HCT116 (cell line): ENCODE measurements around the gene AVEN. TPM values are rescaled to one million over a fixed set of nuclear protein-coding genes. Genes with fewer than 3 reads are reported as not detected.

ENCODE experiments used
- ATAC-seq: fragments of 200-7000 bp; cut with Tn5 transposase; 2 replicates; pipeline ENCODE4 v1.9.1; 2020; ENCODE audit warnings: mild to moderate bottlenecking, moderate library complexity
- BruUV-seq: library from RNA; stranded (reverse); fragments of 400-500 nt; replicated peaks from 2 replicates; lab custom pipeline; 2021; lab: Mats Ljungman, UMichigan
- CTCF ChIA-PET: fragments of 300-600 bp; sonication (Branson Sonifier 250); formaldehyde crosslinking; loops from one replicate; lab custom pipeline; 2021; ENCODE audit warnings: antibody characterized with exemption; lab: Charles Lee
- POLR2A ChIA-PET: fragments of 300-600, 350-600 bp; sonication (Branson Sonifier 250); formaldehyde crosslinking; loops from one replicate; lab custom pipeline; 2021; ENCODE audit warnings: antibody characterized with exemption; lab: Charles Lee
- RAD21 ChIA-PET, 2 experiments: fragments of 300-600 bp; sonication (Branson Sonifier 250); formaldehyde crosslinking; loops; one replicate each; lab custom pipeline; 2023; ENCODE audit warnings: low total read pairs in 2 of 2; ENCODE audit not compliant: uncharacterized antibody in 2 of 2, unreplicated experiment in 2 of 2, low non-redundant PET in 1 of 2; lab: Charles Lee
- DNase-seq: peaks from one replicate; pipeline ENCODE4 v3.0.0-alpha.2; 2010; ENCODE audit warnings: low read depth, low spot score
- H2AFZ ChIP-seq: fragments of 200-600 bp; shearing (Covaris generic), sonication (generic); 2 replicates; pipeline ENCODE4 v1.6.1; 2017; ENCODE audit warnings: low read depth, mixed run types, mixed read lengths, antibody characterized with exemption, low read length; ENCODE audit not compliant: poor library complexity, severe bottlenecking
- H3K27ac ChIP-seq: 2 replicates; pipeline ENCODE4 v1.5.1; 2012; ENCODE audit warnings: low read depth, low read length
- H3K27me3 ChIP-seq: fragments of 200-600 bp; sonication (generic); 2 replicates; pipeline ENCODE4 v1.6.1; 2016; ENCODE audit warnings: mixed run types, low read length, mixed read lengths; ENCODE audit not compliant: insufficient read depth
- H3K36me3 ChIP-seq, 2 experiments: fragments of 200-500 bp in 1 of 2; fragments of 200-600 bp in 1 of 2; sonication (Bioruptor generic) in 1 of 2; sonication (generic) in 1 of 2; 2 replicates each; pipeline versions ENCODE4 v1.5.1 to v1.6.1; 2014 to 2016; ENCODE audit warnings: low read length in 2 of 2, inconsistent platforms in 1 of 2, mixed read lengths in 1 of 2, mixed run types in 1 of 2; ENCODE audit not compliant: insufficient read depth in 2 of 2, control insufficient read depth in 1 of 2
- H3K4me1 ChIP-seq, 2 experiments: fragments of 200-600 bp in 1 of 2; sonication (generic) in 1 of 2; 2 replicates each; pipeline versions ENCODE4 v1.5.1 to v1.6.1; 2012 to 2017; ENCODE audit warnings: low read length in 2 of 2, inconsistent platforms in 1 of 2, mild to moderate bottlenecking in 1 of 2, mixed read lengths in 1 of 2, mixed run types in 1 of 2, moderate library complexity in 1 of 2; ENCODE audit not compliant: insufficient read depth in 2 of 2, control insufficient read depth in 1 of 2
- H3K4me2 ChIP-seq: fragments of 200-600 bp; sonication (generic); 2 replicates; pipeline ENCODE4 v1.6.1; 2017; ENCODE audit warnings: mixed run types, low read length, mixed read lengths
- H3K4me3 ChIP-seq, 2 experiments: fragments of 200-600 bp in 1 of 2; sonication (generic) in 1 of 2; replicated peaks in 1 of 2; 2 replicates each; pipeline ENCODE4 v1.5.1; 2011 to 2016; ENCODE audit warnings: low read length in 2 of 2, control low read depth in 1 of 2, low read depth in 1 of 2, mild to moderate bottlenecking in 1 of 2, mixed read lengths in 1 of 2, mixed run types in 1 of 2
- H3K79me2 ChIP-seq: fragments of 200-600 bp; sonication (generic); 2 replicates; pipeline ENCODE4 v1.6.1; 2017; ENCODE audit warnings: mild to moderate bottlenecking, mixed run types, low read length, moderate library complexity, mixed read lengths; ENCODE audit not compliant: insufficient read depth
- H3K9ac ChIP-seq: fragments of 200-600 bp; sonication (generic); 2 replicates; pipeline ENCODE4 v1.6.1; 2016; ENCODE audit warnings: low read length, mixed read lengths
- H3K9me2 ChIP-seq: fragments of 200-600 bp; sonication (generic), shearing (Covaris generic); 2 replicates; pipeline ENCODE4 v1.6.1; 2017; ENCODE audit warnings: mixed run types, mild to moderate bottlenecking, moderate library complexity; ENCODE audit not compliant: insufficient read depth
- H3K9me3 ChIP-seq, 2 experiments: fragments of 200-500 bp in 1 of 2; fragments of 200-600 bp in 1 of 2; sonication (Bioruptor generic) in 1 of 2; sonication (generic) in 1 of 2; 2 replicates each; pipeline ENCODE4 v1.6.1; 2014 to 2017; ENCODE audit warnings: low read length in 2 of 2, mixed read lengths in 2 of 2, inconsistent platforms in 1 of 2, low read depth in 1 of 2, mild to moderate bottlenecking in 1 of 2, mixed run types in 1 of 2, moderate library complexity in 1 of 2; ENCODE audit not compliant: control insufficient read depth in 1 of 2, insufficient read depth in 1 of 2
- H4K20me1 ChIP-seq: fragments of 200-600 bp; sonication (generic), shearing (Covaris generic); 2 replicates; pipeline ENCODE4 v1.6.1; 2017; ENCODE audit warnings: mixed run types, mild to moderate bottlenecking, moderate library complexity; ENCODE audit not compliant: insufficient read depth
- EGR1 ChIP-seq: IDR thresholded peaks from 2 replicates; pipeline ENCODE4 v1.6.1; 2012; ENCODE audit warnings: low read depth
- ELF1 ChIP-seq: IDR thresholded peaks from 2 replicates; pipeline ENCODE4 v1.6.1; 2012; ENCODE audit warnings: low read depth, borderline replicate concordance
- EZH2 ChIP-seq: fragments of 200-600 bp; sonication (generic); IDR thresholded peaks from 2 replicates; pipeline ENCODE4 v1.6.1; 2017; ENCODE audit warnings: antibody characterized with exemption, mixed run types
- EZH2phosphoT487 ChIP-seq: fragments of 200-600 bp; IDR thresholded peaks from 2 replicates; pipeline ENCODE4 v1.6.1; 2018; ENCODE audit warnings: antibody characterized with exemption, borderline replicate concordance
- JUND ChIP-seq: IDR thresholded peaks from 2 replicates; pipeline ENCODE4 v1.6.1; 2012
- MAX ChIP-seq: IDR thresholded peaks from 2 replicates; pipeline ENCODE4 v1.6.1; 2012
- RAD21 ChIP-seq: IDR thresholded peaks from 2 replicates; pipeline ENCODE4 v1.6.1; 2012; ENCODE audit warnings: low read depth, mild to moderate bottlenecking
- REST ChIP-seq: IDR thresholded peaks from 2 replicates; pipeline ENCODE4 v1.6.1; 2012; ENCODE audit warnings: low read depth
- SIN3A ChIP-seq: IDR thresholded peaks from 2 replicates; pipeline ENCODE4 v1.6.1; 2012; ENCODE audit warnings: low read depth
- SRF ChIP-seq: IDR thresholded peaks from 2 replicates; pipeline ENCODE4 v1.6.1; 2012; ENCODE audit warnings: low read depth
- TCF7L2 ChIP-seq: IDR thresholded peaks from 2 replicates; pipeline ENCODE4 v1.7.0; 2011; ENCODE audit warnings: borderline replicate concordance, inconsistent platforms; ENCODE audit not compliant: insufficient read depth, insufficient read length; ENCODE audit errors: extremely low read depth
- ZBTB33 ChIP-seq: IDR thresholded peaks from 2 replicates; pipeline ENCODE4 v1.6.1; 2011; ENCODE audit warnings: mild to moderate bottlenecking, low read length, moderate library complexity; ENCODE audit not compliant: insufficient replicate concordance; ENCODE audit errors: extremely low read depth
- ZNF274 ChIP-seq: fragments of 200-500 bp; sonication (Bioruptor generic); IDR thresholded peaks from 2 replicates; pipeline ENCODE4 v1.6.1; 2014; ENCODE audit warnings: mild to moderate bottlenecking, low read depth, low read length, inconsistent platforms
- intact Hi-C: fragments of 100-400 bp; cut with micrococcal nuclease; formaldehyde crosslinking; loops from 2 replicates; pipeline ENCODE4 v1.10.0; 2022
- total RNA-seq: library from RNA; stranded (reverse); gene quantifications from one replicate; pipeline ENCODE4 v1.2.1, GENCODE V29; 2021; ENCODE audit not compliant: unreplicated experiment
- TF ChIP-seq, protein P1 (sequence below), 3 experiments: fragments of 200-600 bp in 1 of 3; sonication (generic) in 1 of 3; IDR thresholded peaks in 2 of 3; conservative IDR thresholded peaks in 1 of 3; 2 replicates each; pipeline ENCODE4 v1.5.1; 2012 to 2017; ENCODE audit warnings: low read depth in 2 of 3, low read length in 2 of 3, antibody characterized with exemption in 1 of 3, borderline replicate concordance in 1 of 3, control low read depth in 1 of 3, mild to moderate bottlenecking in 1 of 3, mixed read lengths in 1 of 3, mixed run types in 1 of 3, moderate library complexity in 1 of 3; ENCODE audit not compliant: insufficient read depth in 1 of 3

The AVEN gene
- total RNA-seq, 1 experiment from 2014 or later = 6.8 TPM

GRCh38 chr15:33941279-33942063 is 97.5 kb downstream of the AVEN start:
- Histone ChIP-seq H3K4me1 (no peaks in the 10 kb centered on the region), H4K20me1 (no peaks in the 10 kb centered on the region), H3K79me2 (no peaks in the 10 kb centered on the region), H3K4me3 (no peak overlapping the region), H3K36me3 (no peaks in the 10 kb centered on the region), H3K9ac (no peak overlapping the region), H3K27ac (no peak overlapping the region), H3K27me3 (no peaks in the 10 kb centered on the region), H3K9me2 (no peaks in the 10 kb centered on the region), H3K4me2 (no peak overlapping the region), H2AFZ (no peak overlapping the region), H3K9me3 (no peaks in the 10 kb centered on the region)
- no peak for DNase-seq
- ChIA-PET POLR2A (no interaction called here), RAD21 (no interaction called here), CTCF (interaction anchor here (0.8 kb wide), 1 partner anchor 203 kb away, joined by 3 read pairs; no protein-coding TSS in a partner anchor)
- ATAC-seq = no peak
- no peak for TF ChIP-seq ELF1
- TF ChIP-seq TCF7L2 = no peak
- no peak for TF ChIP-seq EGR1
- no peak for TF ChIP-seq ZBTB33
- no peak for TF ChIP-seq ZNF274
- TF ChIP-seq SIN3A = no peak
- TF ChIP-seq REST = no peak
- TF ChIP-seq, protein P1, sequence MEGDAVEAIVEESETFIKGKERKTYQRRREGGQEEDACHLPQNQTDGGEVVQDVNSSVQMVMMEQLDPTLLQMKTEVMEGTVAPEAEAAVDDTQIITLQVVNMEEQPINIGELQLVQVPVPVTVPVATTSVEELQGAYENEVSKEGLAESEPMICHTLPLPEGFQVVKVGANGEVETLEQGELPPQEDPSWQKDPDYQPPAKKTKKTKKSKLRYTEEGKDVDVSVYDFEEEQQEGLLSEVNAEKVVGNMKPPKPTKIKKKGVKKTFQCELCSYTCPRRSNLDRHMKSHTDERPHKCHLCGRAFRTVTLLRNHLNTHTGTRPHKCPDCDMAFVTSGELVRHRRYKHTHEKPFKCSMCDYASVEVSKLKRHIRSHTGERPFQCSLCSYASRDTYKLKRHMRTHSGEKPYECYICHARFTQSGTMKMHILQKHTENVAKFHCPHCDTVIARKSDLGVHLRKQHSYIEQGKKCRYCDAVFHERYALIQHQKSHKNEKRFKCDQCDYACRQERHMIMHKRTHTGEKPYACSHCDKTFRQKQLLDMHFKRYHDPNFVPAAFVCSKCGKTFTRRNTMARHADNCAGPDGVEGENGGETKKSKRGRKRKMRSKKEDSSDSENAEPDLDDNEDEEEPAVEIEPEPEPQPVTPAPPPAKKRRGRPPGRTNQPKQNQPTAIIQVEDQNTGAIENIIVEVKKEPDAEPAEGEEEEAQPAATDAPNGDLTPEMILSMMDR (IDR thresholded peaks at IDR 0.05 in 2 of 3, conservative IDR thresholded peaks at IDR 0.05 in 1 of 3; ENCODE audit: borderline replicate concordance in 1 of 3, insufficient read depth in 1 of 3, low read depth in 2 of 3, low read length in 2 of 3) = no peak
- TF ChIP-seq SRF = no peak
- TF ChIP-seq RAD21 = no peak
- TF ChIP-seq EZH2 = no peak
- no peak for TF ChIP-seq JUND
- no peak for TF ChIP-seq EZH2phosphoT487
- TF ChIP-seq MAX = no peak
- intact Hi-C loops = no loop called here
- no TSS peak for BruUV-seq
